Stimulated activated CD8-positive, alpha-beta memory T cell treated with anti-CD3 and anti-CD28 coated beads, Interleukin-15, amount 100 ng/mL, for 4 hours (primary cell): Measurements from ENCODE around the gene FITM2.
A peak's percentile ranks its signal among the peaks of the same experiment; 100 is the strongest.
"Not testable (repeated sequence)": the region's sequence is repeated elsewhere in the genome, so short reads cannot be mapped to it uniquely, and the experiment has no call there.

Source experiments
- DNase-seq, 2 donors: peaks; one replicate each; pipeline ENCODE4 v3.0.0-alpha.2; 2020; ENCODE audit warnings: low read depth in 2 of 2

The FITM2 gene

GRCh38 chr20:44310664-44311639, at the start of gene FITM2:
Gene FITM2, minus strand, starts transcription at chr20:44311202. Its CDS starts 54 bp downstream, at chr20:44311148.
- DNase-seq: peak; percentile 95 to 96

GRCh38 chr20:44360221-44360620, 49.2 kb upstream of the FITM2 start:
- no peak for DNase-seq

- DNase-seq: no peak
These were observed 47.8 kb upstream of the FITM2 start for GRCh38 chr20:44358776-44359175.

GRCh38 chr20:44357555-44358125, 46.6 kb upstream of the FITM2 start:
- no peak for DNase-seq

- no peak for DNase-seq
These were observed 46.0 kb upstream of the FITM2 start for GRCh38 chr20:44357020-44357419.

GRCh38 chr20:44356353-44356723, 45.3 kb upstream of the FITM2 start:
- no peak for DNase-seq

- no peak for DNase-seq
These were observed 44.7 kb upstream of the FITM2 start, which contains the start of gene HNF4A for GRCh38 chr20:44355498-44356352. Gene HNF4A, plus strand, starts transcription at chr20:44355699. Its CDS starts 106 bp downstream, at chr20:44355805.

GRCh38 chr20:44354979-44355497, 44.0 kb upstream of the FITM2 start:
- no peak for DNase-seq

- DNase-seq: no peak
These were observed 39.6 kb upstream of the FITM2 start for GRCh38 chr20:44350567-44350966.

GRCh38 chr20:44349349-44349748, 38.3 kb upstream of the FITM2 start:
- DNase-seq: no peak

GRCh38 chr20:44348168-44348659, 37.2 kb upstream of the FITM2 start:
- no peak for DNase-seq

- DNase-seq: not testable (repeated sequence)
These were observed 34.9 kb upstream of the FITM2 start for GRCh38 chr20:44345941-44346340.

- no peak for DNase-seq
These were observed 34.1 kb upstream of the FITM2 start for GRCh38 chr20:44345147-44345546.

- no peak for DNase-seq
These were observed 33.7 kb upstream of the FITM2 start for GRCh38 chr20:44344723-44345122.

- no peak for DNase-seq
These were observed 32.2 kb upstream of the FITM2 start for GRCh38 chr20:44343162-44343675.

GRCh38 chr20:44342248-44342647, 31.2 kb upstream of the FITM2 start:
- DNase-seq: no peak

- DNase-seq: no peak
These were observed 25.9 kb upstream of the FITM2 start, which contains the start of gene R3HDML for GRCh38 chr20:44336725-44337380. Gene R3HDML, plus strand, starts transcription at chr20:44337043. Its CDS starts 115 bp downstream, at chr20:44337158.

GRCh38 chr20:44336086-44336485, 25.1 kb upstream of the FITM2 start:
- DNase-seq: no peak

- no peak for DNase-seq
These were observed 24.7 kb upstream of the FITM2 start for GRCh38 chr20:44335675-44336074.

- DNase-seq: no peak
These were observed 23.7 kb upstream of the FITM2 start for GRCh38 chr20:44334709-44335108.

- DNase-seq: no peak
These were observed 23.3 kb upstream of the FITM2 start for GRCh38 chr20:44334306-44334705.
